Astrocyte (in vitro differentiated cells and primary cell): Measurements from ENCODE around the gene SYCN. TPM values are rescaled to one million over a fixed set of nuclear protein-coding genes. Genes with fewer than 3 reads are reported as not detected.

Experiments
- DNase-seq: peaks from one replicate; pipeline ENCODE4 v3.0.0-alpha.2; 2010; ENCODE audit warnings: low read depth
- FAIRE-seq: peaks from 2 replicates; lab custom pipeline; 2011; peaks lifted over from hg19 to GRCh38; lab: Jason Lieb, UNC
- H2AFZ ChIP-seq: 2 replicates; pipeline ENCODE4 v1.6.0; 2012; ENCODE audit warnings: low read depth, low read length, inconsistent platforms
- H3K27ac ChIP-seq: 2 replicates; pipeline ENCODE4 v1.5.1; 2011; ENCODE audit warnings: low read depth, low read length, inconsistent platforms
- H3K27me3 ChIP-seq: 2 replicates; pipeline ENCODE4 v1.6.0; 2011; ENCODE audit warnings: low read length, inconsistent platforms; ENCODE audit not compliant: insufficient read depth
- H3K36me3 ChIP-seq: 2 replicates; pipeline ENCODE4 v1.5.1; 2011; ENCODE audit warnings: low read length, inconsistent platforms; ENCODE audit not compliant: insufficient read depth
- H3K4me1 ChIP-seq: 2 replicates; pipeline ENCODE4 v1.5.1; 2011; ENCODE audit warnings: low read length, inconsistent platforms; ENCODE audit not compliant: insufficient read depth
- H3K4me2 ChIP-seq: 2 replicates; pipeline ENCODE4 v1.6.0; 2012; ENCODE audit warnings: low read length, inconsistent platforms
- H3K4me3 ChIP-seq: 2 replicates; pipeline ENCODE4 v1.5.1; 2011; ENCODE audit warnings: low read depth, mild to moderate bottlenecking, low read length, inconsistent platforms; ENCODE audit not compliant: insufficient read depth
- H3K79me2 ChIP-seq: 2 replicates; pipeline ENCODE4 v1.6.0; 2012; ENCODE audit warnings: mild to moderate bottlenecking, low read length, inconsistent platforms; ENCODE audit not compliant: insufficient read depth
- H3K9ac ChIP-seq: 2 replicates; pipeline ENCODE4 v1.6.0; 2012; ENCODE audit warnings: mild to moderate bottlenecking, low read length, inconsistent platforms
- H3K9me3 ChIP-seq: 2 replicates; pipeline ENCODE4 v1.5.1; 2012; ENCODE audit warnings: low read depth, mild to moderate bottlenecking, low read length, inconsistent platforms; ENCODE audit not compliant: insufficient read depth
- H4K20me1 ChIP-seq: 2 replicates; pipeline ENCODE4 v1.6.0; 2012; ENCODE audit warnings: low read length, inconsistent platforms; ENCODE audit not compliant: insufficient read depth
- H3K27ac Mint-ChIP-seq: one replicate; pipeline ENCODE4 v1.8.0; 2021; ENCODE audit warnings: mild to moderate bottlenecking, mixed read lengths; ENCODE audit not compliant: unreplicated experiment
- H3K27me3 Mint-ChIP-seq: one replicate; pipeline ENCODE4 v1.8.0; 2021; ENCODE audit warnings: low read depth, mixed read lengths; ENCODE audit not compliant: unreplicated experiment
- H3K36me3 Mint-ChIP-seq: one replicate; pipeline ENCODE4 v1.8.0; 2021; ENCODE audit warnings: low read depth, mixed read lengths; ENCODE audit not compliant: unreplicated experiment
- H3K4me1 Mint-ChIP-seq: one replicate; pipeline ENCODE4 v1.8.0; 2021; ENCODE audit warnings: low read depth, mixed read lengths; ENCODE audit not compliant: unreplicated experiment
- H3K4me3 Mint-ChIP-seq: one replicate; pipeline ENCODE4 v1.8.0; 2021; ENCODE audit warnings: mild to moderate bottlenecking, moderate library complexity, mixed read lengths; ENCODE audit not compliant: unreplicated experiment
- H3K9me3 Mint-ChIP-seq: one replicate; pipeline ENCODE4 v1.8.0; 2021; ENCODE audit warnings: mild to moderate bottlenecking, mixed read lengths; ENCODE audit not compliant: unreplicated experiment
- CTCF ChIP-seq: IDR thresholded peaks from 2 replicates; pipeline ENCODE4 v1.5.1; 2011; ENCODE audit warnings: low read depth, mild to moderate bottlenecking, inconsistent platforms, low read length, moderate library complexity; ENCODE audit not compliant: insufficient read depth
- EZH2 ChIP-seq: IDR thresholded peaks from 2 replicates; pipeline ENCODE4 v1.6.1; 2012; ENCODE audit warnings: mild to moderate bottlenecking, low read length, inconsistent platforms; ENCODE audit not compliant: insufficient read depth
- total RNA-seq: library from RNA; stranded (reverse); gene quantifications from 2 replicates; pipeline ENCODE4 v1.2.1, GENCODE V29; 2021

SYCN gene
- total RNA-seq, 1 donor from 2014 or later, result not detected

DNA sequence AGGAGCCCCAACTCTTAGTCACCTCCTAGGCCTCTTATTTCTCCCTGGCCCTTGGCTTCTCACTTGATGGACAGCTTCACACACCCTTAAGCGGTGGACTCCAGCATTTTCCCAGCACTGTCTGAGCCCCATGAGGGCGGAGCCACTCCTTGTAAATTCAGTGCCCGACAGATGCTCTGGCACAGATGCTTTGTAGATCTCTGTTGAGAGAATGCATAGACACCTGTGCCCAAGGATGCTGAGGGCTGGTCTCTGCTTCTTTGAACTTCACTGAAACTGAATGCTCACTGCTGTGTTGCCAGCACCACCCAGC is 3.3 kb downstream of the SYCN start:
- Mint-ChIP-seq H3K27ac (no peak overlapping the region), H3K4me3 (no peak overlapping the region), H3K4me1 (peaks cover 4% of the 10 kb centered on the region), H3K9me3 (no peaks in the 10 kb centered on the region), H3K36me3 (peaks cover 3% of the 10 kb centered on the region), H3K27me3 (peaks cover 62% of the 10 kb centered on the region)
- DNase-seq (no peak), FAIRE-seq (no peak)
- Histone ChIP-seq H3K27me3 (peaks cover 41% of the 10 kb centered on the region), H3K36me3 (no peaks in the 10 kb centered on the region), H3K4me1 (no peaks in the 10 kb centered on the region), H3K4me3 (no peak overlapping the region), H3K9me3 (no peaks in the 10 kb centered on the region), H3K79me2 (no peaks in the 10 kb centered on the region), H2AFZ (no peak overlapping the region), H3K4me2 (no peak overlapping the region), H3K9ac (no peak overlapping the region), H4K20me1 (no peaks in the 10 kb centered on the region), H3K27ac (no peak overlapping the region)
- TF ChIP-seq CTCF (no peak), EZH2 (no peak)

DNA sequence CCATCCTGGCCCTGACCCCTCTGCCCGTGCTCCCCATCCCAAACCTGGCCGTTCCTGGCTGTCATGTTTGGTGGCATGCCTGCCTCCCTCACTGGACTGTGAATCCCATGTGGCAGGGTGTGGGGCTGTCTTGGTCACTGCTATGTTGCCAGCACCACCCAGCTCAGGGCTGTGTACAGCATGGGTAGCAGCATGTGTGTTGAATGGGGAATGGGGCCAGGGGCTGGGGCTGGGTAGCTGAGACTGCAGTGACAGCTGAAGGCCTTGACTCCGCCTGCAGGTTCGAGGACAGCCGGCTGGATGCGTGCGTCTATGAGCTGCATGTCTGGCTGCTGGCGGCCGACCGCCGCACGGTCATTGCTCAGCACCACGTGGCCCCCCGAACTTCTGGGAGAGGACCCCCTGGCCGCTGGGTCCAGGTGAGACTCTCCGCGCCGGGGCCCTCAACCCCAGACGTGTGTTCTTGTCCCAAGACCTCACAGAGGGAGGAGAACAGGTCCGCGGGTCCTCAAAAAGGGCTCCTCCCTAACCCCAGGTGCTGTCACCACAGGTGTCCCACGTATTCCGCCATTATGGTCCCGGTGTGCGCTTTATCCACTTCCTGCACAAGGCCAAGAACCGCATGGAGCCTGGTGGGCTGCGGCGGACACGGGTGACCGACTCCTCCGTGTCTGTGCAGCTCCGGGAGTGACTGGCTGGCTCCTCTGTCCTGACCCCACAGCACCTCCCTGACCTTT is 3.8 kb downstream of the SYCN start:
- Histone ChIP-seq H3K27me3 (peaks cover 43% of the 10 kb centered on the region), H3K36me3 (no peaks in the 10 kb centered on the region), H3K9ac (no peak overlapping the region), H3K4me1 (no peaks in the 10 kb centered on the region), H4K20me1 (no peaks in the 10 kb centered on the region), H3K4me2 (no peak overlapping the region), H2AFZ (no peak overlapping the region), H3K9me3 (no peaks in the 10 kb centered on the region), H3K27ac (no peak overlapping the region), H3K4me3 (no peak overlapping the region), H3K79me2 (no peaks in the 10 kb centered on the region)
- DNase-seq, result no peak
- H3K36me3 Mint-ChIP-seq, result peaks cover 3% of the 10 kb centered on the region
- TF ChIP-seq EZH2, result no peak
- TF ChIP-seq CTCF, result no peak
- peaks cover 4% of the 10 kb centered on the region for H3K4me1 Mint-ChIP-seq
- no peak for FAIRE-seq
- H3K9me3 Mint-ChIP-seq, result no peaks in the 10 kb centered on the region
- H3K4me3 Mint-ChIP-seq, result no peak overlapping the region
- H3K27ac Mint-ChIP-seq, result no peak overlapping the region
- peaks cover 63% of the 10 kb centered on the region for H3K27me3 Mint-ChIP-seq

GRCh38 chr19:39199025-39199424 is 5.0 kb downstream of the SYCN start:
- H3K4me3 ChIP-seq, result no peak overlapping the region
- FAIRE-seq, result no peak
- H3K4me2 ChIP-seq, result no peak overlapping the region
- H3K27ac ChIP-seq, result no peak overlapping the region
- no peaks in the 10 kb centered on the region for H3K79me2 ChIP-seq
- no peaks in the 10 kb centered on the region for H3K9me3 Mint-ChIP-seq
- no peak for TF ChIP-seq CTCF
- TF ChIP-seq EZH2, result no peak
- H3K36me3 Mint-ChIP-seq, result peaks cover 3% of the 10 kb centered on the region
- H3K4me1 ChIP-seq, result no peaks in the 10 kb centered on the region
- H3K4me1 Mint-ChIP-seq, result peaks cover 2% of the 10 kb centered on the region
- H3K27ac Mint-ChIP-seq, result no peak overlapping the region
- H3K9me3 ChIP-seq, result no peaks in the 10 kb centered on the region
- H3K36me3 ChIP-seq, result no peaks in the 10 kb centered on the region
- H3K9ac ChIP-seq, result no peak overlapping the region
- H3K4me3 Mint-ChIP-seq, result no peak overlapping the region
- H4K20me1 ChIP-seq, result no peaks in the 10 kb centered on the region
- no peak overlapping the region for H2AFZ ChIP-seq
- H3K27me3 Mint-ChIP-seq, result peaks cover 66% of the 10 kb centered on the region
- peaks cover 40% of the 10 kb centered on the region for H3K27me3 ChIP-seq
- DNase-seq, result peak; percentile 9
